ENCODE measurements around the gene ITGAV.

Gene ITGAV

GRCh38 chr2:186687807-186688211 is 98.0 kb downstream of the ITGAV start:
- no peak for DNase-seq

GRCh38 chr2:186688813-186689212 is 99.0 kb downstream of the ITGAV start:
- no peak for DNase-seq

GRCh38 chr2:186690786-186691185 is 100.9 kb downstream of the ITGAV start:
- no peak for DNase-seq

- no peak for DNase-seq
Observed at GRCh38 chr2:186691231-186691630, 101.4 kb downstream of the ITGAV start.

- DNase-seq: no peak
Observed at GRCh38 chr2:186691900-186692299, 102.0 kb downstream of the ITGAV start.

- no peak for DNase-seq
Observed at GRCh38 chr2:186693446-186693832, 103.6 kb downstream of the ITGAV start.

GRCh38 chr2:186695081-186695756 is 105.4 kb downstream of the ITGAV start:
- no peak for DNase-seq

GRCh38 chr2:186696290-186696689 is 106.4 kb downstream of the ITGAV start:
- no peak for DNase-seq

- no peak for DNase-seq
Observed at GRCh38 chr2:186696804-186697203, 106.9 kb downstream of the ITGAV start.

GRCh38 chr2:186697536-186697935 is 107.7 kb downstream of the ITGAV start:
- no peak for DNase-seq

- DNase-seq: no peak
Observed at GRCh38 chr2:186699742-186700141, 109.9 kb downstream of the ITGAV start.

- no peak for DNase-seq
Observed at GRCh38 chr2:186702006-186702405, 112.2 kb downstream of the ITGAV start.

- DNase-seq: no peak
Observed at GRCh38 chr2:186702501-186702900, 112.6 kb downstream of the ITGAV start.

GRCh38 chr2:186704897-186705296 is 115.0 kb downstream of the ITGAV start:
- no peak for DNase-seq

- DNase-seq: no peak
Observed at GRCh38 chr2:186709529-186710450, 119.9 kb downstream of the ITGAV start.

GRCh38 chr2:186713691-186714090 is 123.8 kb downstream of the ITGAV start:
- DNase-seq: no peak

GRCh38 chr2:186714611-186715010 is 124.8 kb downstream of the ITGAV start:
- DNase-seq: no peak

GRCh38 chr2:186716004-186716403 is 126.1 kb downstream of the ITGAV start:
- no peak for DNase-seq

- no peak for DNase-seq
Observed at GRCh38 chr2:186716899-186717298, 127.0 kb downstream of the ITGAV start.

- DNase-seq: no peak
Observed at GRCh38 chr2:186717320-186718007, 127.6 kb downstream of the ITGAV start.

- DNase-seq: no peak
Observed at GRCh38 chr2:186718122-186718521, 128.3 kb downstream of the ITGAV start.

- no peak for DNase-seq
Observed at GRCh38 chr2:186718903-186719302, 129.0 kb downstream of the ITGAV start.

- DNase-seq: no peak
Observed at GRCh38 chr2:186721956-186722355, 132.1 kb downstream of the ITGAV start.

GRCh38 chr2:186724736-186725135 is 134.9 kb downstream of the ITGAV start:
- DNase-seq: no peak

All from NCI-H2029 (cell line).